H1 (cell line): ENCODE data around the gene PIEZO1. TPM values are rescaled to one million over a fixed set of nuclear protein-coding genes. Genes with fewer than 3 reads are reported as not detected.

Source experiments
- CTCF ChIA-PET: fragments of 300-600 bp; sonication (Branson Sonifier 250); formaldehyde crosslinking; loops from one replicate; lab custom pipeline; 2021; ENCODE audit not compliant: partially characterized antibody; lab: Charles Lee
- POLR2A ChIA-PET: fragments of 300-600 bp; sonication (Branson Sonifier 250); formaldehyde crosslinking; loops from one replicate; lab custom pipeline; 2021; ENCODE audit warnings: inconsistent platforms; ENCODE audit not compliant: partially characterized antibody; lab: Charles Lee
- DNase-seq, 2 experiments: peaks; one replicate each; pipeline versions ENCODE4 v3.0.0 to v3.0.0-alpha.2; 2010 to 2022; ENCODE audit warnings: low spot score in 2 of 2, low read depth in 1 of 2, mixed read lengths in 1 of 2
- FAIRE-seq: peaks from 2 replicates; lab custom pipeline; 2011; peaks lifted over from hg19 to GRCh38; lab: Jason Lieb, UNC
- H2AFZ ChIP-seq: 2 replicates; pipeline ENCODE4 v1.8.1; 2012; ENCODE audit warnings: low read length, inconsistent platforms
- H2AK5ac ChIP-seq: 2 replicates; pipeline ENCODE4 v1.6.1; 2013; ENCODE audit warnings: low read depth, low read length
- H2BK120ac ChIP-seq: replicated peaks from 2 replicates; pipeline ENCODE3; 2013; ENCODE audit warnings: low read depth, low read length, inconsistent platforms
- H2BK12ac ChIP-seq: 2 replicates; pipeline ENCODE4 v1.6.1; 2013; ENCODE audit warnings: low read depth, low read length
- H2BK15ac ChIP-seq: 2 replicates; pipeline ENCODE4 v1.6.1; 2013; ENCODE audit warnings: low read length
- H2BK20ac ChIP-seq: 2 replicates; pipeline ENCODE4 v1.6.1; 2013; ENCODE audit warnings: low read length
- H2BK5ac ChIP-seq: 2 replicates; pipeline ENCODE4 v1.6.1; 2013; ENCODE audit warnings: low read depth, low read length
- H3K14ac ChIP-seq: 2 replicates; pipeline ENCODE4 v1.6.1; 2013; ENCODE audit warnings: inconsistent platforms; ENCODE audit not compliant: insufficient read length
- H3K18ac ChIP-seq: 2 replicates; pipeline ENCODE4 v1.6.1; 2013; ENCODE audit warnings: low read length; ENCODE audit errors: extremely low read depth
- H3K23ac ChIP-seq: 2 replicates; pipeline ENCODE4 v1.6.1; 2013; ENCODE audit warnings: inconsistent platforms; ENCODE audit not compliant: insufficient read length
- H3K23me2 ChIP-seq: 2 replicates; pipeline ENCODE4 v1.6.1; 2013; ENCODE audit warnings: low read depth, low read length
- H3K27ac ChIP-seq: 2 replicates; pipeline ENCODE4 v1.6.1; 2011; ENCODE audit warnings: low read depth, low read length, inconsistent platforms
- H3K27me3 ChIP-seq, 4 experiments: replicated peaks in 1 of 4; 1 replicate in 1 of 4; 2 replicates in 3 of 4; pipeline versions ENCODE4 v1.6.1 to v1.8.1; 2011 to 2013; ENCODE audit warnings: low read length in 3 of 4, mild to moderate bottlenecking in 3 of 4, inconsistent platforms in 2 of 4, mixed read lengths in 2 of 4, moderate library complexity in 1 of 4; ENCODE audit not compliant: control insufficient read depth in 3 of 4, insufficient read depth in 3 of 4; ENCODE audit errors: extremely low read depth in 1 of 4
- H3K36me3 ChIP-seq, 4 experiments: 2 replicates each; pipeline versions ENCODE4 v1.6.1 to v1.8.1; 2011 to 2013; ENCODE audit warnings: mild to moderate bottlenecking in 4 of 4, low read length in 3 of 4, moderate library complexity in 2 of 4, control low read depth in 1 of 4, inconsistent platforms in 1 of 4; ENCODE audit not compliant: insufficient read depth in 4 of 4, control insufficient read depth in 2 of 4
- H3K4ac ChIP-seq: replicated peaks from 2 replicates; pipeline ENCODE3; 2013; ENCODE audit warnings: low read length, low read depth, mixed read lengths, inconsistent platforms; ENCODE audit not compliant: insufficient read length
- H3K4me1 ChIP-seq, 4 experiments: replicated peaks in 1 of 4; 1 replicate in 1 of 4; 2 replicates in 3 of 4; pipeline versions ENCODE4 v1.6.1 to v1.8.1; 2011 to 2013; ENCODE audit warnings: low read length in 3 of 4, inconsistent platforms in 2 of 4, mixed read lengths in 1 of 4; ENCODE audit not compliant: insufficient read depth in 4 of 4, control insufficient read depth in 3 of 4
- H3K4me2 ChIP-seq, 2 experiments: 2 replicates each; pipeline versions ENCODE4 v1.6.1 to v1.8.1; 2011 to 2013; ENCODE audit warnings: low read depth in 2 of 2, low read length in 2 of 2, control low read depth in 1 of 2, inconsistent platforms in 1 of 2, mild to moderate bottlenecking in 1 of 2; ENCODE audit not compliant: insufficient read depth in 1 of 2
- H3K4me3 ChIP-seq, 4 experiments: fragments of 200-600, 300-600 bp in 1 of 4; sonication (generic), shearing (Covaris generic), sonication (Bioruptor Twin) in 1 of 4; 2 replicates each; pipeline versions ENCODE4 v1.5.1 to v1.8.1; 2011 to 2016; ENCODE audit warnings: low read length in 4 of 4, low read depth in 3 of 4, control low read depth in 2 of 4, inconsistent platforms in 2 of 4, mild to moderate bottlenecking in 2 of 4, mixed read lengths in 1 of 4, moderate library complexity in 1 of 4; ENCODE audit not compliant: insufficient read depth in 2 of 4; ENCODE audit errors: extremely low read depth in 1 of 4
- H3K56ac ChIP-seq: replicated peaks from 2 replicates; pipeline ENCODE3; 2013; ENCODE audit warnings: low read depth, mild to moderate bottlenecking, mixed read lengths, low read length, inconsistent platforms; ENCODE audit not compliant: insufficient read length
- H3K79me1 ChIP-seq: 2 replicates; pipeline ENCODE4 v1.6.1; 2013; ENCODE audit warnings: low read depth, low read length, control low read depth
- H3K79me2 ChIP-seq, 2 experiments: 2 replicates each; pipeline versions ENCODE4 v1.6.1 to v1.8.1; 2012 to 2013; ENCODE audit warnings: low read length in 2 of 2, mild to moderate bottlenecking in 2 of 2, inconsistent platforms in 1 of 2; ENCODE audit not compliant: insufficient read depth in 2 of 2, control insufficient read depth in 1 of 2
- H3K9ac ChIP-seq, 4 experiments: replicated peaks in 1 of 4; 1 replicate in 1 of 4; 2 replicates in 3 of 4; pipeline versions ENCODE4 v1.6.1 to v1.8.1; 2011 to 2013; ENCODE audit warnings: low read depth in 3 of 4, low read length in 3 of 4, control low read depth in 2 of 4, mild to moderate bottlenecking in 2 of 4, moderate library complexity in 2 of 4, inconsistent platforms in 1 of 4; ENCODE audit errors: extremely low read depth in 1 of 4
- H3K9me3 ChIP-seq, 2 experiments: 2 replicates each; pipeline versions ENCODE4 v1.6.1 to v1.8.1; 2012 to 2013; ENCODE audit warnings: mild to moderate bottlenecking in 2 of 2, moderate library complexity in 2 of 2, control low read depth in 1 of 2, inconsistent platforms in 1 of 2, low read depth in 1 of 2, low read length in 1 of 2, mixed read lengths in 1 of 2; ENCODE audit not compliant: insufficient read depth in 2 of 2
- H4K20me1 ChIP-seq, 2 experiments: replicated peaks in 1 of 2; 2 replicates each; pipeline versions ENCODE3 to v1.8.1; 2011 to 2013; ENCODE audit warnings: inconsistent platforms in 2 of 2, low read length in 2 of 2, mild to moderate bottlenecking in 1 of 2; ENCODE audit not compliant: insufficient read depth in 2 of 2, control insufficient read depth in 1 of 2
- H4K5ac ChIP-seq: 2 replicates; pipeline ENCODE4 v1.6.1; 2013; ENCODE audit warnings: low read length, low read depth, mixed read lengths, inconsistent platforms; ENCODE audit not compliant: insufficient read length
- H4K8ac ChIP-seq: 2 replicates; pipeline ENCODE4 v1.8.0; 2013; ENCODE audit warnings: mild to moderate bottlenecking, moderate library complexity, low read length, inconsistent platforms; ENCODE audit not compliant: insufficient read depth; ENCODE audit errors: extremely low read depth
- H4K91ac ChIP-seq: replicated peaks from 2 replicates; pipeline ENCODE3; 2013; ENCODE audit warnings: low read length, mixed read lengths, inconsistent platforms; ENCODE audit not compliant: insufficient read length
- BRCA1 ChIP-seq: IDR thresholded peaks from 2 replicates; pipeline ENCODE4 v1.6.1; 2012; ENCODE audit warnings: low read depth, low read length, improper control_type of control experiment
- CBX8 ChIP-seq: fragments of 300-800, 300-1000 bp; sonication (generic); IDR thresholded peaks from 2 replicates; pipeline ENCODE4 v1.7.1; 2016; ENCODE audit warnings: low read depth, low read length, borderline replicate concordance
- CREB1 ChIP-seq: IDR thresholded peaks from 2 replicates; pipeline ENCODE4 v1.6.1; 2012; ENCODE audit warnings: inconsistent platforms
- EZH2 ChIP-seq: fragments of 200-600 bp; sonication (generic); IDR thresholded peaks from 2 replicates; pipeline ENCODE4 v1.7.1; 2012; ENCODE audit warnings: low read depth, mild to moderate bottlenecking, moderate library complexity, low read length, inconsistent platforms; ENCODE audit not compliant: severe bottlenecking
- HDAC6 ChIP-seq: IDR thresholded peaks from one replicate; pipeline ENCODE4 v1.7.1; 2012; ENCODE audit warnings: low read depth, mild to moderate bottlenecking, inconsistent platforms, low read length, moderate library complexity
- KDM4A ChIP-seq: IDR thresholded peaks from one replicate; pipeline ENCODE4 v1.7.1; 2012; ENCODE audit warnings: low read depth, mild to moderate bottlenecking, moderate library complexity, low read length, inconsistent platforms; ENCODE audit not compliant: severe bottlenecking
- SIN3A ChIP-seq, 2 experiments: IDR thresholded peaks in 1 of 2; conservative IDR thresholded peaks in 1 of 2; 2 replicates each; pipeline ENCODE4 v1.6.1; 2011 to 2012; ENCODE audit warnings: low read length in 2 of 2, improper control_type of control experiment in 1 of 2, low read depth in 1 of 2, mild to moderate bottlenecking in 1 of 2
- SIRT6 ChIP-seq: IDR thresholded peaks from one replicate; pipeline ENCODE4 v1.7.1; 2012; ENCODE audit warnings: low read length, inconsistent platforms
- SIX5 ChIP-seq: IDR thresholded peaks from 2 replicates; pipeline ENCODE4 v1.6.1; 2011; ENCODE audit warnings: mild to moderate bottlenecking, low read depth, low read length
- SP2 ChIP-seq: IDR thresholded peaks from 2 replicates; pipeline ENCODE4 v1.6.1; 2012; ENCODE audit warnings: mild to moderate bottlenecking, low read length, inconsistent platforms
- SRF ChIP-seq: IDR thresholded peaks from 2 replicates; pipeline ENCODE4 v1.6.1; 2011; ENCODE audit warnings: mild to moderate bottlenecking, low read depth, low read length, moderate library complexity
- TBP ChIP-seq: IDR thresholded peaks from 2 replicates; pipeline ENCODE4 v1.6.1; 2011; ENCODE audit warnings: low read depth, low read length, improper control_type of control experiment
- WGBS, 2 experiments: shearing (Covaris generic) in 1 of 2; methylation state at CpG; one replicate each; pipeline versions ENCODE4 v1.1.6 to v1.1.7; 2013 to 2015; ENCODE audit warnings: low lambda C conversion rate in 2 of 2, mixed read lengths in 2 of 2, inconsistent platforms in 1 of 2, low coverage in 1 of 2, missing lambda C conversion rate in 1 of 2; ENCODE audit not compliant: insufficient replicate concordance in 2 of 2, insufficient coverage in 1 of 2, insufficient read length in 1 of 2; ENCODE audit errors: extremely low coverage in 1 of 2, missing lambda C conversion rate in 1 of 2; 5-methylcytosine and 5-hydroxymethylcytosine counted together
- polyA plus RNA-seq, 7 experiments: library from polyadenylated mRNA; depleted of rRNA in 3 of 7; stranded (reverse) in 5 of 7; unstranded in 2 of 7; fragments of >200 nt in 5 of 7; fragments of 200-250 nt in 2 of 7; gene quantifications; 1 replicate in 5 of 7; 2 replicates in 1 of 7; 4 replicates in 1 of 7; pipeline versions ENCODE4 v1.2.1 to v1.2.3, GENCODE V29; 2011 to 2013; ENCODE audit warnings: missing spikeins in 2 of 7, mixed read lengths in 2 of 7
- total RNA-seq: library from RNA; stranded (reverse); fragmentation: NEBNext Ultra II Directional; extraction: Animal tissue kit (Norgen Biotek cat#: 25700); gene quantifications from 2 replicates; pipeline ENCODE4 v1.2.1, GENCODE V29; 2021

Gene PIEZO1
- total and polyA plus RNA-seq, 2 of the 8 experiments (the other 6 are each of a cell fraction or from before 2014, with no cell fraction given), result 42.3 to 67.5 TPM

- no peaks in the 10 kb centered on the region for H3K79me1 ChIP-seq
- no peak for TF ChIP-seq HDAC6
- TF ChIP-seq SIRT6, result no peak
- TF ChIP-seq EZH2, result no peak
- no peak for TF ChIP-seq SIX5
- TF ChIP-seq SRF, result no peak
- no peak for TF ChIP-seq CREB1
- no peak for TF ChIP-seq SIN3A (conservative IDR thresholded peaks at IDR 0.05 in 1 of 2, IDR thresholded peaks at IDR 0.05 in 1 of 2; ENCODE audit: low read depth in 1 of 2, low read length in 2 of 2)
- TF ChIP-seq SP2, result no peak
- TF ChIP-seq CBX8, result no peak
- no peak for TF ChIP-seq BRCA1
- TF ChIP-seq KDM4A, result no peak
- no peak for TF ChIP-seq TBP
Observed at GRCh38 chr16:88732172-88732960, 52.7 kb downstream of the PIEZO1 start.

More at GRCh38 chr16:88732172-88732960, 52.7 kb downstream of the PIEZO1 start:
- H2AK5ac ChIP-seq, result no peak overlapping the region
- no peak overlapping the region for H3K14ac ChIP-seq
- H4K8ac ChIP-seq, result no peak overlapping the region
- H4K5ac ChIP-seq, result no peak overlapping the region
- no peaks in the 10 kb centered on the region for H3K9me3 ChIP-seq
- no peak overlapping the region for H3K4ac ChIP-seq
- H3K4me2 ChIP-seq, result no peak overlapping the region
- H2AFZ ChIP-seq, result no peak overlapping the region
- H3K36me3 ChIP-seq, result peaks cover 0 to 18% (median under 1%) of the 10 kb centered on the region in 4 experiments; a peak in 2 of 8 replicates
- no peak overlapping the region for H3K27ac ChIP-seq
- H3K23me2 ChIP-seq, result no peaks in the 10 kb centered on the region
- H2BK5ac ChIP-seq, result no peak overlapping the region
- H3K79me2 ChIP-seq, result no peaks in the 10 kb centered on the region
- H4K91ac ChIP-seq, result no peak overlapping the region
- H3K27me3 ChIP-seq, result no peaks in the 10 kb centered on the region
- H2BK20ac ChIP-seq, result no peak overlapping the region
- no peak overlapping the region for H2BK120ac ChIP-seq
- H2BK15ac ChIP-seq, result no peak overlapping the region
- no peak overlapping the region for H3K23ac ChIP-seq
- ChIA-PET POLR2A (interaction anchor here (1.0 kb wide), 1 partner anchor 77 kb away, joined by 3 read pairs; no protein-coding TSS in a partner anchor), CTCF (interaction anchor here (0.6 to 10.0 kb wide), 2 partner anchors 23 to 42 kb away, joined by 3 to 251 read pairs; no protein-coding TSS in a partner anchor)
- DNase-seq (no peak), FAIRE-seq (no peak)
- H3K4me3 ChIP-seq, result no peak overlapping the region
- no peak overlapping the region for H3K18ac ChIP-seq
- H4K20me1 ChIP-seq, result peaks cover 0 to 10% of the 10 kb centered on the region in 2 experiments
- no peak overlapping the region for H2BK12ac ChIP-seq
- H3K4me1 ChIP-seq, result peaks cover 0 to under 1% (median 0%) of the 10 kb centered on the region in 4 experiments; a peak in 1 of 7 replicates
- WGBS, 2 experiments, result 91% methylated on average over 29 of the region's 30 CpGs; no CpG with 5 or more reads in 1 of the 2 experiments
- no peak overlapping the region for H3K56ac ChIP-seq
- no peak overlapping the region for H3K9ac ChIP-seq
